ENCODE data around the gene PEX14. TPM values are rescaled to one million over a fixed set of nuclear protein-coding genes. Genes with fewer than 3 reads are reported as not detected.

Gene PEX14, protein sequence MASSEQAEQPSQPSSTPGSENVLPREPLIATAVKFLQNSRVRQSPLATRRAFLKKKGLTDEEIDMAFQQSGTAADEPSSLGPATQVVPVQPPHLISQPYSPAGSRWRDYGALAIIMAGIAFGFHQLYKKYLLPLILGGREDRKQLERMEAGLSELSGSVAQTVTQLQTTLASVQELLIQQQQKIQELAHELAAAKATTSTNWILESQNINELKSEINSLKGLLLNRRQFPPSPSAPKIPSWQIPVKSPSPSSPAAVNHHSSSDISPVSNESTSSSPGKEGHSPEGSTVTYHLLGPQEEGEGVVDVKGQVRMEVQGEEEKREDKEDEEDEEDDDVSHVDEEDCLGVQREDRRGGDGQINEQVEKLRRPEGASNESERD
- 10 to 100 TPM; 17.4 to 17.6 TPM for total RNA-seq

DNA sequence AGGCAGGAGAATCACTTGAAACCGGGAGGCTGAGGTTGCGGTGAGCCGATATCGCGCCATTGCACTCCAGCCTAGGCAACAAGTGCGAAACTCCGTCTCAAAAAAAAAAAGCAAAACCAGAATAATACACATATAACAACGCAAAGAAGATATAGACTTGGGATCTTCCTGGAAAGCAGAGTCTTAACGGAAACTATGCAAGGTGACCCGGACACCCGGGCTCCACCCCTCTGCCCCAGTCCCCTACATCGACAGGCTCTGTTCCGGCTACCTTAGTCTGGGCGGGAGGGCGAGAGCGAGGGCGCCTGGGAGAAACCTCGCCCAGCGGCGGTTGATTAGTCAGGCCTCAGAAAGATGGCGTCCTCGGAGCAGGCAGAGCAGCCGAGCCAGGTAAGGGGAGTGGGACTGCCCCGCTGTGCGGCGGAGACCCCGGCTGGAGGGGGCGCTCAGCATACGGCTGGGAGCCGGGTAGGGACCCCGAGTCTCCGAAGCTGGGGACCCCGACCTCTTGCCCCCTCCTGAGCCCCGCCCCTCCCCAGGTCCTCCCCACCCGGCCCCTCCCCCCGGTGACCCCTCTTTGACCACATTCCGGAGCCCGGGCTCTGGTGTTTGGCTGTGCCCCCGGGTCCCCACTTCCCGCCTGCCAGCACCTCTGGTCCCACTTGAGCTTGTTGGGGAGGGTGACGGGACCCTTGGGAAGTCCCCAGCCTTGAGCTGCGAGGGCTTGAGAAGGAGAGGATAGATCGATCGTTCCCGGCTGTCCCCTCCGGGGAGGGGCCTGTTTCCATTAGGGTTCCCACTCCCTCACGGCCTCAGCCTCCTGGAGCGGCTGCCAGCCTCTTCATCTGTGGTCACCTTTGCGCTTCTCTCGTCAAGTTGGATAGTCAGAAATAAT is at the start of gene PEX14:
Gene PEX14, plus strand, starts transcription at position 338 of the 895 bp plus-strand sequence. Its CDS starts 17 bp downstream, at position 355.

DNA sequence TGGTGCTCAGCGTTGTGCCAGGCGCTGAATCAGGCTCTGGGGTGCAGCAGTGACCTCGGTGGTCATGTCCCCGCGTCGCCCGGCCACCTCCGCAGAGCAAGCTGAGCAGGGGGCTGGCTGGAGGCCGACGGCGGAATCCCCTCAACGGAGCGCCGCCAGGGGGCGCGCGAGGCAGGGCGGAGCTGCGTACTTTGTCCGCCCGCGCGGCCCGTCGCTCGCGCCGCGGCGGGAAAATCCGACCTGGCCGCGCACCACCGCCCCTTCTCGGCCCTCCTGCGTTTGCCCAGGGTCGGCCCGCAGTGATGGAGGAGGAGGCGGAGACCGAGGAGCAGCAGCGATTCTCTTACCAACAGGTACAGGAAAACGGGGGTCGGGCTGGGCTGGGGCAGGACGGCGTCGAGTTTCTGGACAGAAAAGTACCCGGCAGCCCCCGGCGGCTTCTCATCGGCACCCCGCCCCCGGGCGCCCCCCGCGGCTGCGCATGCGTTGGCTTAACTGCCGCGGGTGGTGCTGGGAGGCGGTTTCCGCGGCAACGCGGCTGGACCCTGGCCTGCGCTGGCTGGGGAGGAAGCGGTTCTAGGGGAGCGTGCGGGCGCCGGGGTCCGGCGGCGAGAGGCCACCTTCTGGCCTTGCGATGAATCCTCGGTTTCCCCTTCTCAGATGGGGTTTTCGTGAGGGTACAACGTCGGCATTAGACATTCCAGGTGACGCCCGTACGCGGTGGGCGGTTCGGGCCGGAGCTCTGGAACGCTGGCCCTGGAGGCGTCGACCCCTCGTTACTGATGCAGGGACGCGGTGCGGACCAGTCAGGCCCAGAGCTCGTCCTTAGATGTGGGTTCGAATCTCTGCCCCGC is 44.3 kb upstream of the PEX14 start, which contains the start of gene CENPS:
Gene CENPS, plus strand, starts transcription at position 218 of the 854 bp plus-strand sequence. Its CDS starts 85 bp downstream, at position 303.

DNA sequence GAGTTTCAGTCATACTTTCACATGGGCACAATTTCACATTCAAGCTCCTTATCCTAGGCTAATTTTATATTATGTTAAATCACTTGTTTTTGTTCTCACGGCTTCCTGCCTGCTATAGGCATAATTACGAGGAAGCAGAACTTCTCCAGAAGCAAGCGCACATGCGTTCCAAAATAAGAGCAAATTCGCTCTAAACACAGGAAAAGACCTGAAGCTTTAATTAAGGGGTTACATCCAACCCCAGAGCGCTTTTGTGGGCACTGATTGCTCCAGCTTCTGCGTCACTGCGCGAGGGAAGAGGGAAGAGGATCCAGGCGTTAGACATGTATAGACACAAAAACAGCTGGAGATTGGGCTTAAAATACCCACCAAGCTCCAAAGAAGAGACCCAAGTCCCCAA is 25.0 kb upstream of the PEX14 start, which contains the start of gene CORT:
Gene CORT, plus strand, starts transcription at position 281 of the 400 bp plus-strand sequence. CDS start 193 bp downstream, outside the sequence.

DNA sequence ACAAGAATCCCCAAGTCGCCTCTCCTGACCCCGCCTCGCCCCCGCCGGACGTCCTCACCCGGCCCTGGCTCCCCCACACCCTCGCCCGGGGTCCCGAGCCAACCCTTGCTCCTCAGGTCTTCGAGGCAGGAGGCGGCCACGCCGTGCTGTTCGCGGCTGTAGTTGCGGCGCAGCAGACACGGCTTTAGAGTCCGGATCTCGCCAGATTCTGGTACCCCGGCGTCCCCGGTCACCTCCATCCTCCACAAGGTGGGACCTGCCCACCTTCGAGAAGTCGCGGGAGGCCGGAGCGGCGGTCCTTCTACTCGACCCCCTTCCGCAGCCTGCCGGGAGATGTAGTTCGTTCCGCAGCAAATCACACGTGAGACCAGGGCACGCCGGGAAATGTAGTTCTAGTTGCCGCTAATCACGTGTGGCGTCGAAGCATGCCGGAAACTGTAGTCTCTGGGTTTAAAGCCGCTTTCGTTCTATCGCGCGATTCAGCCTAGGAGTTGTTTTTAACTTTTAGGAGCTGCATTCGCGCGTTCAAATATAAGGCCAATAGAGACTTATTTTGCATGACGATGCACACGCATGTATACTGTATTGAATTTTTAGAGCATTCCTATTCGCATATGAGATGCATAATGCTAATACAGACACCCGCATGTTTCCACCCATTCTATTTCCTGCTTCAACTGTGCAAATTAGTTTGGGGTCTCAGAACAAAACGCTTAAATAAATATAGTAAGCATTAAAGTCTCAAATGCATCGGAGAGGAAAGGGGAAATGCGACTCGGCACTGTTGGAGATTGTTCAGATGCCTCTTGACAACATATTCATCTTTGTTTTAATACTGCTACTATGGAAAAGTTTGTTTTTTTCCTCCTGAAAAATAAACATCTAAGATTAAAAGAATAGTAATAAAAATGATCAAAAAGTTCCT is 2.3 kb upstream of the PEX14 start, which contains the start of gene DFFA:
Gene DFFA, minus strand, starts transcription at position 310 of the 925 bp plus-strand sequence. Its CDS starts 71 bp downstream, at position 239.

Other genes with a start within 250 kb of the PEX14 start
- gene PGD, start 75.9 kb upstream of the PEX14 start, total RNA-seq, result 10 to 100 TPM; 70.9 to 74.0 TPM
- gene CENPS, start 44.5 kb upstream of the PEX14 start, total RNA-seq, result 10 to 100 TPM; 11.3 to 11.6 TPM
- gene CORT, start 24.9 kb upstream of the PEX14 start, total RNA-seq, result under 1 TPM in 1 of 2 experiments, not detected in 1; 0.35 TPM
- 10 to 100 TPM; 26.3 to 28.6 TPM for gene DFFA, start 2.4 kb upstream of the PEX14 start, total RNA-seq